ENCODE results near the gene C9orf152. TPM values are rescaled to one million over a fixed set of nuclear protein-coding genes. Genes with fewer than 3 reads are reported as not detected.

The C9orf152 gene
- total RNA-seq (2014; rRNA removed) = 0.95 and 1.4 TPM in 2 replicates
- Bru-seq, nascent RNA = percentile 55 among the genes with signal in this experiment
- BruChase-seq, experiment 1, labeled RNA remaining after a 6-hour chase = percentile 77 among the genes with signal in this experiment
- percentile 75 among the genes with signal in this experiment for BruChase-seq, experiment 2, labeled RNA remaining after a 2-hour chase
- long read RNA-seq, transcript C9orf152-201 (2 exons, 2,717 nt) = major isoform, 11 of 11 reads
- long read RNA-seq, partial matches to known transcripts = 0 of 11 reads
- long read RNA-seq, other reads (novel, unspliced or antisense) = 0 of 11 reads

DNA sequence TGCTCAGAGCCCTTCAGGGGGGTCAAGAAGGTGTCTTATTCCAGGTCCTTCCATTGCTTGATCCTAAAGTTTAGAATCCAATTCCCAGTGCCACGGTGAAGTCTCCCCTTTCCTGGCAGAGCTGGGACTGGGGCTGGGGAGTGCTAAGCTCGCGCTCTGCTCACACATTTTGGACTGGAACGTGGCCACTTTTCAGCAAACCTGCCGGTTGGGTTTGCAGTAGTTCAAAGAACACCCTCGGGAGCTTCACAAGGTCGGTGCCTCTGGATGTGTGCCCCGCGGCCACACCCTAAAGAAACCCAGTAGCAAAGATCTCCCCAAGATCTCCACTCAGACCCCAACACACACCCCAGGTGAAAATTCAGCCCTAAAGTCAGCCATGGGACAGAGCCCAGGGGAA lies at the start of gene C9orf152:
Gene C9orf152 (minus strand): TSS at position 129 of the 400 bp plus-strand sequence. CDS start 580 bp downstream, outside the sequence.
- no peak for TF ChIP-seq CTCF (conservative IDR thresholded peaks at IDR 0.05; ENCODE audit: low read depth, low read length)
- no peak for TF ChIP-seq EZH2 (IDR thresholded peaks at IDR 0.05; ENCODE audit: low read length, unreplicated experiment)
- TF ChIP-seq EZH2phosphoT487 (IDR thresholded peaks at IDR 0.05; ENCODE audit: borderline replicate concordance, low read length) = no peak
- H3K79me2 ChIP-seq (ENCODE audit: low read length) = no peaks in the 10 kb centered on the region
- peak within 1 kb of the TSS; percentile 42; the same call in 1 of the 2 replicates for H3K9ac ChIP-seq (ENCODE audit: low read length)
- ChIA-PET CTCF (interaction anchor here (1.4 kb wide), 1 partner anchor 25 kb away, joined by 3 read pairs; no protein-coding TSS in a partner anchor), POLR2A (ENCODE audit: unreplicated experiment) (no interaction called here)
- intact Hi-C loops (cut with micrococcal nuclease) = no loop called here
- H3K4me1 ChIP-seq (ENCODE audit: insufficient read depth, low read length) = peaks cover 24% of the 10 kb centered on the region
- DNase-seq = peak; percentile 52
- no peaks in the 10 kb centered on the region for H3K27me3 ChIP-seq (ENCODE audit: low read length)
- TSS peak; percentile 30 for BruUV-seq (replicated peaks)
- H3K9me2 ChIP-seq (replicated peaks; ENCODE audit: low read length) = no peaks in the 10 kb centered on the region
- peak; percentile 33 for ATAC-seq
- no peaks in the 10 kb centered on the region for H4K20me1 ChIP-seq (ENCODE audit: low read length)
- H3K4me3 ChIP-seq (ENCODE audit: low read length) = peak within 1 kb of the TSS; percentile 53; the same call in 1 of the 2 replicates
- H3K36me3 ChIP-seq (ENCODE audit: low read depth, low read length) = no peaks in the 10 kb centered on the region
- peak within 1 kb of the TSS; percentile 63 for H3K27ac ChIP-seq (ENCODE audit: low read length)
- H2AFZ ChIP-seq (ENCODE audit: low read length) = peak within 1 kb of the TSS; percentile 66
- H3K9me3 ChIP-seq (ENCODE audit: low read length) = no peaks in the 10 kb centered on the region
- peak within 1 kb of the TSS; percentile 82 for H3K4me2 ChIP-seq (ENCODE audit: low read length)
- H3F3A ChIP-seq (ENCODE audit: low read length, unreplicated experiment) = no peaks in the 10 kb centered on the region

DNA sequence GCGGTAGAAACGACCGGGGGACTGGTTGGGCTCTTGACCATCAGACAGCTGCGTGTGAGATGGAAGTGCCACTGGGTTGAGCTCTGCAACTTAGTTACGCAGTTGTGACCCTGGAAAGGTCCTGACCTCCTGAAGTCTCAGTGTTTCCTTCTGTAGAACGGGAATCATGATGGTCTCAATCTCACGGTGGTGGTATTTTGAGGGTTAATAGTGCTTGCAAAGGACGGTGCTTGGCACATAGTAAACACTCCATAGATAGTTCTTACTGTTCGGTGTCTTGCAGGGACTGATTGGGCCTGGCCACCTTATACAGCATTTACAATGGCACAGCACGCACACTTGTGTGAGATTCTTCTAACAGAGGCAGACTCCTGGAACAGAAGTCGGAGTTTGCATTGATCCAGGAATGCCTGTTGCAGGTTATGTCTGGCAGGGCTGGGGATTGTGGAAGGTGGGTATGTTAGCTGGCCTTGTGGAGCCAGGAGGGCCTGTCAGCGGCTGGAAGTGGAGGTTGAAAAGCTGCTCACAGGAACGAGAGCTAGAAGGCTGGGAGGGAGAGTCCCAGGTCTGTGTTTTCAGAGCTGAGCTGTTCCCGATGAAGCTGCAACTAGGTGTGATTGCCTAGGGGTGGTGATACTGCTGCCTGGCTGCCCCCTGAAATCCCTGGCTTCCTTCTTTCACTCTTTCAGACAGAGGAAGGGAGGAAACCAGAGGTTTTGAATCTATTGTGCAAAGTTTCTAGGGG lies 49.3 kb upstream of the C9orf152 start:
- Histone ChIP-seq H3F3A (ENCODE audit: low read length, unreplicated experiment) (no peaks in the 10 kb centered on the region), H3K27me3 (ENCODE audit: low read length) (no peaks in the 10 kb centered on the region), H3K27ac (ENCODE audit: low read length) (peak overlapping the region; percentile 86), H3K9me3 (ENCODE audit: low read length) (no peaks in the 10 kb centered on the region), H2AFZ (ENCODE audit: low read length) (peak overlapping the region; percentile 93), H3K9ac (ENCODE audit: low read length) (peak overlapping the region; percentile 92), H3K36me3 (ENCODE audit: low read depth, low read length) (no peaks in the 10 kb centered on the region), H4K20me1 (ENCODE audit: low read length) (peaks cover 30% of the 10 kb centered on the region), H3K79me2 (ENCODE audit: low read length) (peaks cover 54% of the 10 kb centered on the region), H3K4me1 (ENCODE audit: insufficient read depth, low read length) (peaks cover 34% of the 10 kb centered on the region), H3K4me3 (ENCODE audit: low read length) (peak overlapping the region; percentile 88), H3K9me2 (replicated peaks; ENCODE audit: low read length) (no peaks in the 10 kb centered on the region), H3K4me2 (ENCODE audit: low read length) (peak overlapping the region; percentile 91)
- intact Hi-C loops (cut with micrococcal nuclease) = no loop called here
- ChIA-PET POLR2A (ENCODE audit: unreplicated experiment) (no interaction called here), CTCF (interaction anchor here (0.5 kb wide), 1 partner anchor 1085 kb away, joined by 4 read pairs; no protein-coding TSS in a partner anchor)
- TSS peak; percentile 79 for BruUV-seq (replicated peaks)
- peak; percentile 8 for ATAC-seq
- TF ChIP-seq CTCF (conservative IDR thresholded peaks at IDR 0.05; ENCODE audit: low read depth, low read length) (no peak), EZH2phosphoT487 (IDR thresholded peaks at IDR 0.05; ENCODE audit: borderline replicate concordance, low read length) (no peak), EZH2 (IDR thresholded peaks at IDR 0.05; ENCODE audit: low read length, unreplicated experiment) (no peak)
- no peak for DNase-seq
